RKO (cell line): ENCODE data around the gene UBA1.

Experiments used
- DNase-seq: peaks from one replicate; pipeline ENCODE4 v3.0.0-alpha.2; 2016; ENCODE audit warnings: low spot score

Gene UBA1

GRCh38 chrX:47169726-47170515 is 23.7 kb upstream of the UBA1 start:
- DNase-seq = no peak

- DNase-seq = no peak
Observed at GRCh38 chrX:47170861-47171692, 22.6 kb upstream of the UBA1 start.

DNA sequence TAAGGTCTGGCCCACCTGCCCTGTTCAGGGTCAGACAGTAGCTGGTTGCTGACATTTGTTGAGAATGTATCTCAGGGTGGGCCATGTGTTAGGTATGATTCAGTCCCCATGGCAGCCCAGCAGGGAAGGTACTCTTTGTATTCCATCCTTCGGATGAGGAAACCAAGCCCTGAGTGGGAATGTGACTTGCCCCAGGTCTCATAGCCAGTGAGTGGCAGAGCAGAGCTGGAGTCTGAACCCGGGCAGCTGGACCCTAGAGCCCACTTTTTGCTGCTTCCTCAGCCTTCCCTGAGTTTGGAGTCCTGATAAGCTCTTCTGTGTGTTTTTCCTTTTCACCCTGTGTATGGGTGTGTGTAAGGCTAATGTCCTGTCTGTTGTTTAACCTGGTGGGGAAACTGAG is 21.6 kb upstream of the UBA1 start:
- no peak for DNase-seq

DNA sequence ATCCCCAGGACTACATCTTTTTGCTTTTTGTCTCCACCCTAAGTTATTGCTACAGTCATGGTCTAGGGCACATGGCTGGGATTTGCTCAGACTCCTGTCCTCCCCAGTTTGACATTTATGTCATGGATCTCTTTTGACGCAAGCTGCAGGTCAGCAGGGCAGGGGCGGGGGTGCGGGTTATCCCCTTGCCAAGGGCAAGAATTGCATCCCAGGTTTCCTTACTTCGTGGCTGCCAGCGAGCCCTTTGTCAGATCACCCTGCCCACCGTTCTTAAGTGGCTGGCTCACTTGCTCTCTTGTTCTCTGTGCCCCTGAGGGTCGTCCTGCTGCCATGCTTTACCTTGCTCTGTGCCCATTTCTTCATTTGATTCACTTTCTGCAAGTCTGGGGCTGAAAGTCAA is 21.1 kb upstream of the UBA1 start:
- no peak for DNase-seq

- DNase-seq = no peak
Observed at GRCh38 chrX:47172971-47173792, 20.4 kb upstream of the UBA1 start.

- no peak for DNase-seq
Observed at GRCh38 chrX:47174376-47174775, 19.3 kb upstream of the UBA1 start.

GRCh38 chrX:47174846-47175587 is 18.6 kb upstream of the UBA1 start:
- no peak for DNase-seq

DNA sequence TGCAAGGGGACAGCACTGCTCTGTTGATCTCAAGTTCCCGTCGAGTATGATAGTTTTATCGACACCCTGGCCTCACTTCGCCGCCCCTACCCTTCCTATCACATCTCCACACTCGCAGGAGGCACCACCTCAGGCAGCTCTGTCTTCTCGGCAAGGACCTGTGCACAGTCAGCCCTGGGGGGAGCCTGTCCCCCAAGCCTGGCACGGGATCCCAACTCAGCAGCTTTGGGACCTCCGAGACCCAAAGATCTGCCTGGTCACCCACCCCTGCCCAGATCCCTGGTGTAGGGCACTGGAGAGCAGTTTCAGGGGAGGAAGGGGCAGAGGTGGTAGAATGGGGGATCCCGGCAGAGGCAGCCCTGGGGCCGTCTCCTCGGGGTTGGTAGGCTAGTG is 18.0 kb upstream of the UBA1 start:
- no peak for DNase-seq

DNA sequence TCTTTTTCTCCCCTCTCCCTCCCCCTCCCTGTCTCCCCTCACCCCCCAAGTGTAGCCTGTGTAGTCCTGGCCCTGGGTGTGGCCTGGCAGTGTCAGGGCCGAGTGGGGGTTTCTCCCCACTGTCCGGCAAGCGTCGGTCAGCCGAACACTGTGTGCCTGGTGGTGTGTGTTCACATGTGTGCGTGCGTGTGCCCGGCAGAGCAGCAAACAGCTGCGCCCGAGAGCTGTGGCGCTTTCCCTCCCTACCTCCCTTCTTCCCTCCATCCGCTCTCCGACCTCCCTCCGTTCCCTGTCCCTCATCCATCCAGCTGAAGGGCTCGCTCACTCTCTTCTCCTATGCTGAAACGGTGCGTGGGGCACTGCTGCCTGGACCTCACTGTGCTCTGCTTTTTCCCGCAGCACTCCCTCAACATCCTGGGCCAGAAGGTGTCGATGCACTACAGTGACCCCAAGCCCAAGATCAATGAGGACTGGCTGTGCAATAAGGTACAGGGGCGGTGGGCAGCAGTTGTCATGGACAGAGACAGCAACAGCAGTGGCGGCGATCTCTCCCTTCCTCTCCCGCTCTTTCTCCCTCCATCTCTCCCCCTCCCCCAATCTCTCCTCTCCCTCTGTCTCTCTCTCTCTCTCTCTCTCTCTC is 17.4 kb upstream of the UBA1 start:
- no peak for DNase-seq

DNA sequence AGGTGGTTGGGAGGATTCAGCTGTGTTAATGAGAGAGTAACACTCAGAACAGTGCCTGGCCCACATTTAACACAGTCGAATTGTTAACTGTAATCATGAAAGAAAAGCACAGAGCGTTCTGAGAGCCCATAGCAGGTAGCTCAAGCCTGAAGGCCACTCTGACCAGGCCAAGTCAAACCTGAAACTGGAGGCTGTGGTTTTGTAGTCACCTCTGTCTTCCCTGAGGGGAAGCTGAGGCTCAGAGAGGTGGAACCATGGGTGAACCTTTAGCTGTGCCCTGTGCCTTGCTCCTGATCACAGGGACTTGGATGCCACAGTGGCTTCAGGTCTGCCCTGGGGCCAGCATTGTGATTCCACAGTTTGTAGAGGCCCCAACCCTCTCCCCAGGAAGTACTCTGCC is 16.6 kb upstream of the UBA1 start:
- DNase-seq = no peak

GRCh38 chrX:47178337-47178736 is 15.3 kb upstream of the UBA1 start:
- DNase-seq = no peak

GRCh38 chrX:47179221-47179927 is 14.3 kb upstream of the UBA1 start:
- no peak for DNase-seq

DNA sequence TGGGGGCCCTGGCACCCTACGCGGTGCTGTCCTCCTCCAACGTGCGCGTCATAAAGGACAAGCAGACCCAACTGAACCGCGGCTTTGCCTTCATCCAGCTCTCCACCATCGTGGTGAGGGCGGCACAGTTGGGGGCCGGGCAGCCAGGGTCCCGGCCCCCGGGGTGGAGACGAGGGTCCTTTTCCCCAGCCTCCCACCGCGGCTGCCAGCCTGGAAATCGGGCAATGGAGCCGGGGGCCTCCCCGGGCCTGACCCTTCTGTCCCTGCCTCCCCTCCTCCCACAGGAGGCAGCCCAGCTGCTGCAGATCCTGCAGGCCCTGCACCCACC is 13.7 kb upstream of the UBA1 start:
- DNase-seq = no peak

- no peak for DNase-seq
Observed at GRCh38 chrX:47180346-47180745, 13.3 kb upstream of the UBA1 start.

GRCh38 chrX:47181301-47181700 is 12.3 kb upstream of the UBA1 start:
- no peak for DNase-seq

GRCh38 chrX:47182106-47182700 is 11.4 kb upstream of the UBA1 start:
- no peak for DNase-seq

DNA sequence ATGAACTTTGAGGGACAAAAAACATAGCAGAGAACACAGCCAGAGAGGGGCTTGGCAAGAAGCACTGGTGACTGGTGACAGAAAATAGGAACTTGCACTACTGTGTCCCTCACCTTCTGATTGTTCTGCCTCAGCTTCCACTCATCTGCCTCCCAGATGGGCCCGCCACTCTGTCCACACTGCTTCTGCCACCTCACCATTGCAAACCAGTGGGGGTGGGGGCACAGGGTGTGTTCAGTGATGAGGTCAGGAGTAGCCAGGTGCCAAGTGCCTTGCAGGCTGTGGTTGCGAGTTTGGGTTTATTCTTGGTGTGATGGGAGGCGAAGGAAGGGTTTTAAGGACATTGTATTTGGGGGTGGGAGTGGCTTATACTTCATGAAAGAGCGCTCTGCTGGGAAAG is 9.1 kb upstream of the UBA1 start:
- no peak for DNase-seq

- DNase-seq = no peak
Observed at GRCh38 chrX:47185241-47185640, 8.4 kb upstream of the UBA1 start.

- no peak for DNase-seq
Observed at GRCh38 chrX:47186096-47186740, 7.4 kb upstream of the UBA1 start.

DNA sequence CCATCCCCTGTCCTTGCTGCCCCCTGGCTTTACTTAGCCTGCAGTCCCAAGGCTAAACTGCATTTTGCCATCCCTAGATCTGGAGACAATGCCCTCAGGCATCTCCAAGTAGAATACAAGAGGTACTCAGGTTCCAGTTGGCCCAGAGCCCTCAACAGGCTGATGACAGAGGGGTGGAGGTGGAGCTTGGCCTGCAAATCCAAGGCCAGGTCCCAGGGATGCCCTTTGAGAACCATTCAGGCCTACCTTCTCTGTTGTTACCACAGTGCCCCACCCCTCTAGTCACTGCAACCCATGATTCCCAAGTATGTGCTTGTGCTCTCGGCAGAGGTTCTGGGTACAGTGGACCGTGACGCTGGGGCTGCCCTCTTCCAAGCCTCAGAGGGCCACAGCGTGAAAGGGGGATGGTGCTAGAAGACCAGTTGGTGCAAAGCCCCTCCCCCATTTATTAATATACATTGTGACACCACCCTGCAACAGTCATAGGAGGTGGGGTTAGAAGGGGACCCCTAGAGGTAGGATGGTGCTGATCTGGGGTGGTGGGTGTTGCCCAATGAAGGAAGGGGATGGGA is 6.4 kb upstream of the UBA1 start:
- no peak for DNase-seq
